Right forelimb (tissue), 1 donor: ENCODE data around the gene USP28.
A peak's percentile ranks its signal among the peaks of the same experiment; 100 is the strongest.
"Not testable (repeated sequence)": the region's sequence is repeated elsewhere in the genome, so short reads cannot be mapped to it uniquely, and the experiment has no call there.

ENCODE experiments used
- DNase-seq: peaks from one replicate; pipeline ENCODE4 v3.0.0-alpha.2; 2018

The USP28 gene

GRCh38 chr11:113875234-113876073, at the start of gene USP28:
Gene USP28, minus strand, starts transcription at chr11:113875572. Its CDS starts 71 bp downstream, at chr11:113875501.
- peak; percentile 98 for DNase-seq

GRCh38 chr11:113923572-113923971, 48.2 kb upstream of the USP28 start:
- DNase-seq: no peak

GRCh38 chr11:113911491-113911890, 36.1 kb upstream of the USP28 start:
- not testable (repeated sequence) for DNase-seq

GRCh38 chr11:113908098-113908497, 32.7 kb upstream of the USP28 start:
- DNase-seq: no peak

- DNase-seq: no peak
Observed at GRCh38 chr11:113907681-113908080, 32.3 kb upstream of the USP28 start.

- no peak for DNase-seq
Observed at GRCh38 chr11:113907152-113907551, 31.8 kb upstream of the USP28 start.

GRCh38 chr11:113906516-113906915, 31.1 kb upstream of the USP28 start:
- no peak for DNase-seq

- DNase-seq: no peak
Observed at GRCh38 chr11:113906038-113906437, 30.7 kb upstream of the USP28 start.

GRCh38 chr11:113904379-113905101, 29.2 kb upstream of the USP28 start, which contains the start of gene HTR3B:
Gene HTR3B, plus strand, starts transcription at chr11:113904796. Its CDS starts 138 bp downstream, at chr11:113904934.
- no peak for DNase-seq

GRCh38 chr11:113901141-113901540, 25.8 kb upstream of the USP28 start:
- DNase-seq: no peak

- no peak for DNase-seq
Observed at GRCh38 chr11:113896156-113896879, 20.9 kb upstream of the USP28 start.

- DNase-seq: no peak
Observed at GRCh38 chr11:113895367-113896155, 20.2 kb upstream of the USP28 start.

- DNase-seq: no peak
Observed at GRCh38 chr11:113894421-113894996, 19.1 kb upstream of the USP28 start.

- DNase-seq: no peak
Observed at GRCh38 chr11:113888848-113889247, 13.5 kb upstream of the USP28 start.

GRCh38 chr11:113885897-113886296, 10.5 kb upstream of the USP28 start:
- DNase-seq: no peak

- no peak for DNase-seq
Observed at GRCh38 chr11:113884361-113884836, 9.0 kb upstream of the USP28 start.

GRCh38 chr11:113881856-113882255, 6.5 kb upstream of the USP28 start:
- DNase-seq: no peak

GRCh38 chr11:113880971-113881370, 5.6 kb upstream of the USP28 start:
- DNase-seq: no peak

GRCh38 chr11:113879446-113879845, 4.1 kb upstream of the USP28 start:
- not testable (repeated sequence) for DNase-seq

- no peak for DNase-seq
Observed at GRCh38 chr11:113877670-113878055, 2.3 kb upstream of the USP28 start.

GRCh38 chr11:113876798-113877669, 1.7 kb upstream of the USP28 start:
- DNase-seq: no peak
